Ishikawa (cell line): ENCODE measurements around the gene PNPLA2.

Experiments
- CEBPB ChIP-seq: IDR thresholded peaks from 2 replicates; pipeline ENCODE4 v1.6.1; 2012
- EP300 ChIP-seq: IDR thresholded peaks from 2 replicates; pipeline ENCODE4 v1.6.1; 2012; ENCODE audit warnings: borderline replicate concordance
- TF ChIP-seq, protein P1 (sequence below): IDR thresholded peaks from 2 replicates; pipeline ENCODE4 v1.6.1; 2012

DNA sequence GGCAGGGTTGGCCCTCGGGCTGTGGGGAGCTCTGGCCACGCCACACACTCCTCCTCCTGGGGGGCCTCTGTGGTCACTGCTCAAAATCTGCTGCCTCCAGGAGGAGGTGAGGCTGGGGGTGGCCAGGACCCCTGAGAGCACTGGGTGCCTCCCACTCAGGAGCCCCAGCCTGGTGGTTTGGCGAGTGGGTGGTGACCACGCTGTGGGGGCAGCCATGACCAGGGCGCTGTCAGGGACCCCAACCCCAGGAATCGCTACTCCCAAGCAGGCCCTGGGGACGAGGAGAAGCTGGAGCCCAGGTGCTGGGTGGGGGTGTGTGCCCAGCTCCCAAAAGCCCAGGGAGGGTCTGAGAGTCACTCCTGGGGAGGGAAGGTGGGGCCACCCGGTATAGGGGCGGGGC, 54.1 kb downstream of the PNPLA2 start:
- TF ChIP-seq EP300 (no peak), CEBPB (no peak)
- TF ChIP-seq, protein P1, sequence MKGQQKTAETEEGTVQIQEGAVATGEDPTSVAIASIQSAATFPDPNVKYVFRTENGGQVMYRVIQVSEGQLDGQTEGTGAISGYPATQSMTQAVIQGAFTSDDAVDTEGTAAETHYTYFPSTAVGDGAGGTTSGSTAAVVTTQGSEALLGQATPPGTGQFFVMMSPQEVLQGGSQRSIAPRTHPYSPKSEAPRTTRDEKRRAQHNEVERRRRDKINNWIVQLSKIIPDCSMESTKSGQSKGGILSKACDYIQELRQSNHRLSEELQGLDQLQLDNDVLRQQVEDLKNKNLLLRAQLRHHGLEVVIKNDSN, result no peak
